ENCODE results near the gene BPIFB2.

DNA sequence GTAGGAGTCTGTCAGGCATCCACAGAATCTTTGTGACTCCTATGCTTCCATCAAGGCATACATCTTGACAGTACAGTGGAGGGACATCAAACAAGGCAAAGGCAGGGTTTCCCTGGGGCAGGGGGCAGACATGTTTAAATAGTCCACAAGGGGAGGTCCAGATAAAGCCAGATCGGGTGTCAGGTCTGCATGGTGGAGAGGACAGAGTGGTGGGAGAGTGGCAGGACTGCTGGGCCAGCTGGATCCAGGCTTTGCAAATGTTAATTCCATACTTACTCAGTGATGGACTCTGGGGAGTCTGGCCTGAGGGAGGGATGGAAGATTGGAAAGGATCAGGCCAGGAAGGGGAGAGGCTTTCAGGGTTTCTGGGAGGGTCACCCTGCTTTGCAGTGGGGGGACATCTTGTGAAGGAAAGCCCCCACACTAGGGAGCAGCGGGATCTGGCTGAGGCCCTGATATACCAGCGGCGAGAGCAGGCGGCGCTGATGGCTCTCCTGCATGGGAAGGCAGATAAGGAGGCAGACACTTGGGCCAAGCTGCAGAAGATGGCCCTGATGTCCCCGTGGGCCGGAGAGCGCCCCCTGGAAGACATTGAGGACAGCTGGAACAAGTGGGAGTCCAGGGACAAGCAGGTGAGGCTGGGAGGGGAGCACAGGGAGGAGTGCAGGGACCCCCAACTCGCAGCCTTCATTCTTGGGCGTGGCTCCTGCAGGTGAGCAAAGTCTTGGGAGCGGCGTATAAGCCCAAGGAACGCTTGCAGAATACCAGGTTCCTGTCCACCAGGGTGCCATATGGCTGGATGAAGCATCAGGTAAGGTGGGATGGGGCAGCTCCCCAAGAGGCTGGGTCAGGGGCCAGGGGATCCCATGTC, 47.9 kb upstream of the BPIFB2 start:
- TF ChIP-seq, protein P1, sequence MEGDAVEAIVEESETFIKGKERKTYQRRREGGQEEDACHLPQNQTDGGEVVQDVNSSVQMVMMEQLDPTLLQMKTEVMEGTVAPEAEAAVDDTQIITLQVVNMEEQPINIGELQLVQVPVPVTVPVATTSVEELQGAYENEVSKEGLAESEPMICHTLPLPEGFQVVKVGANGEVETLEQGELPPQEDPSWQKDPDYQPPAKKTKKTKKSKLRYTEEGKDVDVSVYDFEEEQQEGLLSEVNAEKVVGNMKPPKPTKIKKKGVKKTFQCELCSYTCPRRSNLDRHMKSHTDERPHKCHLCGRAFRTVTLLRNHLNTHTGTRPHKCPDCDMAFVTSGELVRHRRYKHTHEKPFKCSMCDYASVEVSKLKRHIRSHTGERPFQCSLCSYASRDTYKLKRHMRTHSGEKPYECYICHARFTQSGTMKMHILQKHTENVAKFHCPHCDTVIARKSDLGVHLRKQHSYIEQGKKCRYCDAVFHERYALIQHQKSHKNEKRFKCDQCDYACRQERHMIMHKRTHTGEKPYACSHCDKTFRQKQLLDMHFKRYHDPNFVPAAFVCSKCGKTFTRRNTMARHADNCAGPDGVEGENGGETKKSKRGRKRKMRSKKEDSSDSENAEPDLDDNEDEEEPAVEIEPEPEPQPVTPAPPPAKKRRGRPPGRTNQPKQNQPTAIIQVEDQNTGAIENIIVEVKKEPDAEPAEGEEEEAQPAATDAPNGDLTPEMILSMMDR (optimal IDR thresholded peaks at IDR 0.05 in 1 of 3, IDR thresholded peaks at IDR 0.05 in 1 of 3, conservative IDR thresholded peaks at IDR 0.05 in 1 of 3; ENCODE audit: extremely low read depth in 1 of 3, insufficient read depth in 2 of 3, low read length in 3 of 3) = no peak
- no peak for TF ChIP-seq EZH2 (IDR thresholded peaks at IDR 0.05; ENCODE audit: low read length)

Measured in keratinocyte (primary cell).